GM10266 (cell line): ENCODE results near the gene PNMT.
"Not testable (repeated sequence)": the region's sequence is repeated elsewhere in the genome, so short reads cannot be mapped to it uniquely, and the experiment has no call there.

Source experiments
- DNase-seq: peaks from one replicate; pipeline ENCODE4 v3.0.0; 2012; ENCODE audit errors: extremely low spot score
- CTCF ChIP-seq: IDR thresholded peaks from 2 replicates; pipeline ENCODE4 v1.5.1; 2012; ENCODE audit warnings: mild to moderate bottlenecking, low read depth; ENCODE audit not compliant: control insufficient read depth, insufficient read depth; ENCODE audit errors: missing control alignments

PNMT gene

GRCh38 chr17:39705786-39706348 is 37.6 kb downstream of the PNMT start:
- no peak for TF ChIP-seq CTCF
- DNase-seq: no peak

GRCh38 chr17:39706383-39706782 is 38.1 kb downstream of the PNMT start:
- no peak for TF ChIP-seq CTCF
- DNase-seq: no peak

- TF ChIP-seq CTCF: no peak
- DNase-seq: no peak
These were observed 38.7 kb downstream of the PNMT start for GRCh38 chr17:39706921-39707337.

GRCh38 chr17:39709319-39709997 is 41.2 kb downstream of the PNMT start:
- TF ChIP-seq CTCF: no peak
- DNase-seq: no peak

GRCh38 chr17:39709998-39710964 is 42.0 kb downstream of the PNMT start:
- no peak for DNase-seq
- no peak for TF ChIP-seq CTCF

GRCh38 chr17:39711071-39711470 is 42.8 kb downstream of the PNMT start:
- DNase-seq: not testable (repeated sequence)

GRCh38 chr17:39711851-39712250 is 43.6 kb downstream of the PNMT start:
- DNase-seq: no peak
- TF ChIP-seq CTCF: no peak
